ENCODE data around the gene MUC20.
"Not testable (repeated sequence)": the region's sequence is repeated elsewhere in the genome, so short reads cannot be mapped to it uniquely, and the experiment has no call there.

GRCh38 chr3:195683722-195684526 lies 36.9 kb upstream of the MUC20 start:
- not testable (repeated sequence) for TF ChIP-seq SP2 (IDR thresholded peaks at IDR 0.05; ENCODE audit: extremely low read depth, low read depth, low read length, poor library complexity, severe bottlenecking); HNRNPL (IDR thresholded peaks at IDR 0.05; ENCODE audit: low read depth, low read length); PHF8 (IDR thresholded peaks at IDR 0.05; ENCODE audit: borderline replicate concordance, low read length); KLF6 (CRISPR knock-in tag; IDR thresholded peaks at IDR 0.05; ENCODE audit: borderline replicate concordance); ZNF12 (CRISPR knock-in tag; IDR thresholded peaks at IDR 0.05); MAFF (IDR thresholded peaks at IDR 0.05; ENCODE audit: low read length); MTF1 (CRISPR knock-in tag; IDR thresholded peaks at IDR 0.05; ENCODE audit: borderline replicate concordance)
- TF ChIP-seq, protein P1, sequence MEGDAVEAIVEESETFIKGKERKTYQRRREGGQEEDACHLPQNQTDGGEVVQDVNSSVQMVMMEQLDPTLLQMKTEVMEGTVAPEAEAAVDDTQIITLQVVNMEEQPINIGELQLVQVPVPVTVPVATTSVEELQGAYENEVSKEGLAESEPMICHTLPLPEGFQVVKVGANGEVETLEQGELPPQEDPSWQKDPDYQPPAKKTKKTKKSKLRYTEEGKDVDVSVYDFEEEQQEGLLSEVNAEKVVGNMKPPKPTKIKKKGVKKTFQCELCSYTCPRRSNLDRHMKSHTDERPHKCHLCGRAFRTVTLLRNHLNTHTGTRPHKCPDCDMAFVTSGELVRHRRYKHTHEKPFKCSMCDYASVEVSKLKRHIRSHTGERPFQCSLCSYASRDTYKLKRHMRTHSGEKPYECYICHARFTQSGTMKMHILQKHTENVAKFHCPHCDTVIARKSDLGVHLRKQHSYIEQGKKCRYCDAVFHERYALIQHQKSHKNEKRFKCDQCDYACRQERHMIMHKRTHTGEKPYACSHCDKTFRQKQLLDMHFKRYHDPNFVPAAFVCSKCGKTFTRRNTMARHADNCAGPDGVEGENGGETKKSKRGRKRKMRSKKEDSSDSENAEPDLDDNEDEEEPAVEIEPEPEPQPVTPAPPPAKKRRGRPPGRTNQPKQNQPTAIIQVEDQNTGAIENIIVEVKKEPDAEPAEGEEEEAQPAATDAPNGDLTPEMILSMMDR (IDR thresholded peaks at IDR 0.05 in 2 of 3, conservative IDR thresholded peaks at IDR 0.05 in 1 of 3; ENCODE audit: insufficient read depth in 2 of 3, low read depth in 1 of 3, low read length in 3 of 3) = not testable (repeated sequence)
- TF ChIP-seq, protein P2, sequence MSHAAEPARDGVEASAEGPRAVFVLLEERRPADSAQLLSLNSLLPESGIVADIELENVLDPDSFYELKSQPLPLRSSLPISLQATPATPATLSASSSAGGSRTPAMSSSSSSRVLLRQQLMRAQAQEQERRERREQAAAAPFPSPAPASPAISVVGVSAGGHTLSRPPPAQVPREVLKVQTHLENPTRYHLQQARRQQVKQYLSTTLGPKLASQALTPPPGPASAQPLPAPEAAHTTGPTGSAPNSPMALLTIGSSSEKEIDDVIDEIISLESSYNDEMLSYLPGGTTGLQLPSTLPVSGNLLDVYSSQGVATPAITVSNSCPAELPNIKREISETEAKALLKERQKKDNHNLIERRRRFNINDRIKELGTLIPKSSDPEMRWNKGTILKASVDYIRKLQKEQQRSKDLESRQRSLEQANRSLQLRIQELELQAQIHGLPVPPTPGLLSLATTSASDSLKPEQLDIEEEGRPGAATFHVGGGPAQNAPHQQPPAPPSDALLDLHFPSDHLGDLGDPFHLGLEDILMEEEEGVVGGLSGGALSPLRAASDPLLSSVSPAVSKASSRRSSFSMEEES (CRISPR knock-in tag; IDR thresholded peaks at IDR 0.05) = not testable (repeated sequence)
